ENCODE data around the gene FRG2C.
"Not testable (repeated sequence)": the region's sequence is repeated elsewhere in the genome, so short reads cannot be mapped to it uniquely, and the experiment has no call there.

The FRG2C gene

DNA sequence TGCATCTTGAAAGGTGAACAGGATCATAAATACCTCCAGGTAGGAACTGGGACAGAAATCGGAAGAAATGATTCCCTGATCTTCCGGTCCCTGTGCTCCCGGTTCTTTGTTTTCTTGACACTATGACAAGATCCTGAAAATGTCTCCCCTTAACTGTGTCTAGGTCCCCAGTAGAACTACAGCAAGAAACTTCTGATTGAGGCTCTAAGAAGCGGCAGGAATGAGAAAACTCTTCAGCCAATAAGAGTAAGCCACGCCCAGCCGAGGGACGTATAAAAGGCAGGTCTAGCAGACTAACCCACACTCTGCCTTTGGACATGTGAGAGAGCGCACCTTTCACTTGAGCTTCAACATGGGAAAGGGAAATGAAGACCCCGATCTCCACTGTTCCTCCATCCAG, at the start of gene FRG2C:
Gene FRG2C (plus strand): TSS at position 301 of the 400 bp plus-strand sequence. CDS start 52 bp downstream, at position 353.
- not testable (repeated sequence) for DNase-seq

GRCh38 chr3:75618666-75619305, 45.3 kb upstream of the FRG2C start:
- DNase-seq: not testable (repeated sequence)

- DNase-seq: not testable (repeated sequence)
Observed at GRCh38 chr3:75619481-75620031, 44.6 kb upstream of the FRG2C start.

- not testable (repeated sequence) for DNase-seq
Observed at GRCh38 chr3:75621772-75622171, 42.4 kb upstream of the FRG2C start.

DNA sequence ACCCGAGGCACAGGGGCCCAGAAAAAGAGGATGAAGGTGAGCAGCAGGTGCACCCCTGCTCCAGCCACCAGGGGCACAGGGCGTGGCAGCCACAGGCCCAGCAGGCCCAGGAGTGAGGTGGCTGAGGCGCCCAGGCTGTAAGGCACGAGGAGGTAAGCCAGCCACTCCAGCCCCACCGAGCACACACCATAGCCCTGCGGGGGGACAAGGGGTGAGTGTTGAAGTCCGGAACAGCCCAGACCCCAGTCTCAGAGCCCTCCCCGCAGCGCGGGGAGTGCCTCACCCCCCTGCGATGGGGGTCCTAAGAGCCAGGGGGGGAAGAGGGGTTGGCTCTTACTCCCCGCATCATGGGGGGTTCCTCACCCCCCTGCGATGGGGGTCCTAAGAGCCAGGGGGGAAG, 40.5 kb upstream of the FRG2C start:
- DNase-seq: not testable (repeated sequence)

- DNase-seq: not testable (repeated sequence)
Observed at GRCh38 chr3:75630887-75631535, 33.1 kb upstream of the FRG2C start.

DNA sequence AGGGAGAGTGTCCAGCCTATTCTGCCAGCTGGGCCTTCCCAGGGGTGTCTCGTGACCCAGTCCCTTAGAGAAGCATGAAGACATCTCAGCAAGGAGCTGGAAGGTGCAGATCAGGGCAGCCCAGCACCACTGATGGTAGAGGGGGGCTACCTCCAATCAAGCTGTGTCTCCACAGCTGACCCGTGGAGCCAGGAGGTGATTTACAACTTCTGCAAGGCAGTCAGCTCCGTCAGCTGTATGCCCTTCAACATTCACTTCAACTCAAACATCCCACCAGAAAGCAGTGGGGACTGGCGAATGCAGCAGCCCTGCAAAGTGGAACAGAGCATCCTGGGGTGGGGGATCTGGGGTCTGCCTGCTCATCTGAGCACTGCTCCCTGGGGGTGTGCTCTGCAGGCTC, 32.6 kb upstream of the FRG2C start:
- no peak for DNase-seq

- DNase-seq: not testable (repeated sequence)
Observed at GRCh38 chr3:75638947-75639346, 25.2 kb upstream of the FRG2C start.

DNA sequence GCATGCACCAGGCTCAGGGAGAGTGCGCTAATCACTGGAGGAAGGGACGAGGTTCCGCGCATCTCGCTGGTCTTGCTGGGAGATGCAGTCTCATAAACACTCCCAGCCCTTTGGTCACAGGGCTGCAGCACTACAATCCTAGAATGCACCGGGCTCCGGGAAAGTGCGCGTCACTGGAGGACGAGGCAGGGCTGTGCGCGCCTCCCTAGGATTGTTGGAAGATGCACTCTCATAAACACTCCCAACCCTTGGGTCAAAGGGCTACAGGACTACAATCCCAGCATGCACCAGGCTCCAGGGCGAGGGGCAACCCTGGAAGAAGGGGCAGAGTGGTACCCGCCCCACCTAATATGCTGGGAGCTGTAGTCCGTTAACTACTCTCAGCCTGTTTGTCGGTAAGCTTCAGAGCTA, 23.0 kb upstream of the FRG2C start:
- DNase-seq: not testable (repeated sequence)

DNA sequence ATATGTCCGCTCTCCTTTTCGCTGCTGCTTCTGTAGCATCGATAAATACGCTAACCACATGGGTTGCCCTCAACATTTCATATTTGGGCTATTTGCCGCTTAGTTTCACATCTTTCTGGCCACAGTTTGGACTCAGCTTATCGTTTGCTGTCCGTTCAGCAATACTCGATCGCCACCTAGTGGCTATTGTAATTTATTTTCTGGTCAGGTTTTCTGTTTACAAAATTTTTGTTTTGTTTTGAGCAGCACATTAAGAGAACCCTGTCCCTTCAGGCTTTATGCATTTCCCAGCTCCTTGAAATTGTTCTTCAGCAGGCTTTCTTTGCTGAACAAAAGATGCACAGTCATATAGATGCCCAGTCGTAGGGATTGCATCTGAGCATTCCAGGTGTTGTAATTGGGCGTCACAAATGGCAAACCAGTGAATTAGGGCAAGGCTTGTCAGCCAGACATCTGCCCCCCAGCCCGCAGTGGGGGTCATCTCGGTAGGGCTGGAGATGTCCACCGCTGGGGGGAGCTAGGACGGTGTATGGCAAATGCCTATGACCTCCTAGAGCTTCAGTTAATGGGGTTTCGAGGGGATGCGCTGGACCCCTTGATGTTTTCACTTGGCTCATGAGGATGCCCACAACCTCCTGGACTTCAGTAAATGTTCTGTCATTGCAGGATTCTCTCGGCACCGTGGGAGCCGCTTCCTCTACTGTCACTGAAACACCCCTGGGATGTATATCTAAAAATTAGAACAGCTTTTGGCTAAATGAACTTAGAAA, 20.9 kb upstream of the FRG2C start:
- DNase-seq: not testable (repeated sequence)

- DNase-seq: not testable (repeated sequence)
Observed at GRCh38 chr3:75645548-75645947, 18.6 kb upstream of the FRG2C start.

DNA sequence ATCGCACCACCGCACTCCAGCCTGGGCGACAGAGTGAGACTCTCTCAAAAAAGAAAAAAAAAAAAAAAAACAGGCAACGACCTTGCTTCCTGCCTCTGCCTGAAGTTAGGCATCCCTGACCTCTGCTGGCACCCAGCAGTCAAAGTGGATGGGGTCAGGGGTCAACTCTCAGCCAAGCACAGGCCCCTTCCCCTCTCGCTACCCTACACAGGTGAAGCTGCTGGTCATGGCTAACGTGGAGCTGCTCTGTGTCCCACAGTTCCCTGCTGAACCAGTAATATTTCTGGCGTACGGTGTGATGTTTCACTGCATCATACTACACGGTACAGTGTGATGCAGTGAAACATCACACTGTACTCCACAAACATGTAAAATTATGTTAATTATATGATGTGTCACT, 13.9 kb upstream of the FRG2C start:
- no peak for DNase-seq

DNA sequence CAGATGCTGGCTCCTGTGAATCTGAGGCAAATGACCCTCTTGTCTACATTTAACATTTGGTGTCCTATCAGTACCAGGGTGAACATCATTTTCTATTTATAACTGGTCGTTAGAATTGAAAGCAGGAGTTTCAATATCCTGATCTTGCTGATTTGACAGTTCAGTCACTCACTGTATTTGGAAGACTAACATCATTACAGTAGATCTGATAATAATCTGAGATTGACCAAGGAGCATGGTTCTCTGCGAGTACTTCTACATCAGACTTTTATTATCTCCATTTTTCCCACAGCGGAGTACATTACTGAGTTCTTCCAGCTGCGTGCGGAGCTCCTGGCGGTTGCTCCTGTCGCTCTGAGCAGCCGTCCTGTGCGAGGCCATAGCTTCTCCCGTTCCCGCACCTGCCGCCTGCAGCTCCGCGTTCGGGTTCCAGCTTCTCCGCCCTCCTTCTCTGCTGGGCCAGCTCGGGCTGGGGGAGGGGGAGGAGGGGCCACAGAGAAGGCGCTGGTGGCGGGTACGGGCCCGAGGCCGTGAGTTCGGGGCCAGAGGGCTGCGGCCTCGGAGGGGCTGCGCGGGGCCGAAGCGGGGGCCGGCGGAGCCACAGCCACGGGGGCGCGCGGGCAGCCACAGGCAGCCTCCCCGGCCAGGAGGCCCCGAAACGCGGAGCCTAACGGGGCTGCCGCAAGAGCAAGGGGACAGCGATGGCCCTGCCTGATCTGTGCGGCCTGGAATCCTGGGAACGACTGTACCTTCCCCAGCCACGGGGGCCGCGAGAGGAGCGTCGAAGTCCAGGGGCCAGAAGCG, 8.8 kb upstream of the FRG2C start:
- not testable (repeated sequence) for DNase-seq

DNA sequence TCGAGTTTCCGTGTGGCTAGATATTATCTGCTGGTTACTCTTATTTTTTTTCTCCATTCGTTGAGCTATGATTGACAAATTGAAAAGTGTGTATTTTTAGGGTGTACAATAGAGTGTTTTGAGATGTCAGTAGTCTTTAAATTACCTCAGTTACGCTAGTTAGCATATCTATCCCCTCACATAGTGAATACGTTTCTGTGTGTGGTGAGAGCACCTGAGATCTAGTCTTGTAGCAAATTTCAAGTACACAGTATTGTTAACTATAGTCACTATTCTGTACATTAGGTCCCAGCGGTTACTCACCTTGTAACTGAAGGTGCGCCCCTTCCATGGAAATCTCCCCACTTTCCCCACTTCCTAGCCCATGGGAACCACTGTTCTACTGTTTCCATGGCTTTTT, 8.2 kb upstream of the FRG2C start:
- not testable (repeated sequence) for DNase-seq

DNA sequence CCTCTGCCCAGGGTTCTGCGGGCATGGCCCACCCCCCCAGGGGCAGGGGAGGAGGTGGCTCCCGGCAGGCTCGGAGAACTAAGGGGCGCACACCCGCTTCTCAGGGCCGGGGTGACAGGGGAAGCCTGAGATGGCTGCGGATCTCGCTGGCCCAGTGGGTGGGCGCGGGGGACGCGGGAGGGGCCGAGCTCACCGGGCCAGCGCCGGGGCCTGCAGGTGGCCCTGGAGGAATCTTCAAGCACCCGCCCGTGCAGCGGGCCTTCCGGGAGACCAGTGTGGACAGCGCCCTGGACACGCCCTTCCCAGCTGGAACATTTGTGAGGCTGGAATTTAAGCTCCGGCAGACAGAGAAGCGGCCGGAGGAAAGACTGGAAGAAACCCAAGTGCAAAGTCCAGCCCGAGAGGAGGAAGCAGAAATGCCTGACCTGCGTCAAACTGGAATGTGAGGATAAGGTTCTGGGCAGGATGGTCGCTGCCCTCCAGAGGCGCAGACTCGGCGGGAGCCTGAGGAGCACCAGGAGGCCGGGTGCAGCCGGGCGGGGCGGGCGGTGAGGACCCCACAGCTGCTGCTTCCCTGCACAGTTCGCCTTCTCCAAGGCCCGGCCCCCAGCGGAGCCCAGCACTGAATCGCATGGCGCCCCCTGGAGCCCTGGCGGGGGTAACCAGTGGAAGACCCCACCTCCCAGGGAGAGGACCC, 5.6 kb upstream of the FRG2C start:
- DNase-seq: not testable (repeated sequence)

- not testable (repeated sequence) for DNase-seq
Observed at GRCh38 chr3:75659108-75659433, 5.1 kb upstream of the FRG2C start.

DNA sequence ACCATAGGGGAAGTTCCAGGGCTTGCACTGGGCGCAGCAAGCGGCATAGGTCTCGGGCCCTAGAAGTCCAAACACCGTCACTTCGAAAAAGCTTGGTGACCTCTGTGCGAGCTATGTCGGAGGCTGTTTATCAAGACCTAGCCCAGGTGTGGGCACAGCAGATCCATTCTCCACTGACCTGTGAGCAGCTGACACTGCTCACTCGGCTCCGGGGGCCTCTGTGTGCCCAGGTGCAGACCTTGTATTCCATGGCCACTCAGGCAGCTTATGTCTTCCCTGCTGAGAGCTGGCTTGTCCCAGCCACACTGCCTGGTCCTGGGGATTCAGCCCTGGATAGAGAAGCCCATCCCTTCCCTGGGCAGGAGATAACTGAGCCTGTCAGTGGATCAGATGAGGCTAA, 1.5 kb downstream of the FRG2C start:
- DNase-seq: not testable (repeated sequence)

DNA sequence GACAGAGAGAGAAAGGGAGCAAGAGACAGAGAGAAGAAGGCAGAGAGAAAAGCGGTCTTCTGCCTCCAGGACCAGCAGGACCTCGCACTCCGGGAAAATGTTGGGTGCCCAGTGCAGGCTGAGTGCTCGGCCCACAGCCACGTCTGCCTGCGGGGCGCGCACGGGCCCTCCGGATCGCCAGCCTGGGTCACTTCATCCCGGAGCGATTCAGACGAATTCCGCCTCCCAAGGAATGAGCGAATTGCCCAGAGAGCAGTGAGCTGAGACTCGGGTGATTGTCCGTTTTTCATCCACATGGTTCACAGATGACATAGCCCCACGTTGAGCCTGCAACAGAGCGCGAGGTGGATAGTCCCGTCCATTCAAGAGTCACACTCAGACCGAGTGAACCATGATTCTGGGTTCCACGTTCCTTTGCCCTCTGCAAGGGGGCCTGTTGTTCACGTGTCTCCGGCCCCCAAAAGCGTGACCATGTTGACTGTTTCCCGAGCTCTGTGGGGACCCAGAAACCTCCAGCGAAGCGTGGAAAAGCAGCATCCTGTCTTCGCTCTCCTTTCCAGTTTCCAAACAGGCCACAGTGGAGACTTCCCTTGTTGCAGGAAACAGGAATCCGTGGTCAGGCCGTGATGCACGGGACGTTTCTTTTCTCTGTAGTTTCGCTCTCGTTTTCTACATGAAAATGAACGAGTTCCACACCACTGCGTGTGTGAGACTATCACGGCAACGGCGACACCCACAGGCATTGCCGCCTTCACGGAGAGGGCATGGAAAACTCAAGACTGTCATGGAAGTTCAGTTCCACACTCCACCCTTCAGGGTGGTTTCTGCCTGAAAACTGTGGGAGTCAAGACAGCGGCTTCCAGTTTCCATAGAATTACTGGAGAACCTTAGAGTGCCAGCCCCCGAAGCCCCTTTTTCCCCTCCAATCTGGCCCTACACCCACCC, 3.9 kb downstream of the FRG2C start:
- DNase-seq: not testable (repeated sequence)

DNA sequence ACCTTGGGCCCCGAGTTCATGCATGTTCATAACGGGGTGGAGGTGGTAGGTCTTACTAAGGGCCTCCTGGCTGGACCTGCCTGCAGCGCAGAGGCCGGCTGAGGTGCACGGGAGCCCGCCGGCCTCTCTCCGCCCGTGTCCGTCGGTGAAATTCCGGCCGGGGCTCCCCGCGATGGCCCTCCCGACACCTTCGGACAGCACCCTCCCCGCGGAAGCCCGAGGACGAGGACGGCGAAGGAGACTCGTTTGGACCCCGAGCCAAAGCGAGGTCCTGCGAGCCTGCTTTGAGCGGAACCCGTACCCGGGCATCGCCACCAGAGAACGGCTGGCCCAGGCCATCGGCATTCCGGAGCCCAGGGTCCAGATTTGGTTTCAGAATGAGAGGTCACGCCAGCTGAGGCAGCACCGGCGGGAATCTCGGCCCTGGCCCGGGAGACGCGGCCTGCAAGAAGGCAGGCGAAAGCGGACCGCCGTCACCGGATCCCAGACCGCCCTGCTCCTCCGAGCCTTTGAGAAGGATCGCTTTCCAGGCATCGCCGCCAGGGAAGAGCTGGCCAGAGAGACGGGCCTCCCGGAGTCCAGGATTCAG, 4.7 kb downstream of the FRG2C start:
- not testable (repeated sequence) for DNase-seq

All from NCI-H2081 treated with DMSO at 0.1 percent for 48 hours (cell line).